ENCODE data around the gene GPR146. TPM values are rescaled to one million over a fixed set of nuclear protein-coding genes. Genes with fewer than 3 reads are reported as not detected.

Gene GPR146
- total and polyA plus RNA-seq, 2 of the 4 experiments (the other 2 are of a cell fraction): 2.2 to 3.4 TPM

GRCh38 chr7:1095621-1096155 is 51.3 kb downstream of the GPR146 start:
- Histone ChIP-seq H3K4me3 (ENCODE audit: insufficient read depth, low read depth, low read length) (no peak overlapping the region), H4K5ac (ENCODE audit: low read depth, low read length) (no peak overlapping the region), H4K20me1 (ENCODE audit: insufficient read depth, low read length) (peaks cover 7% of the 10 kb centered on the region; the same call in 1 of the 2 replicates), H3K14ac (replicated peaks; ENCODE audit: low read depth, low read length) (no peak overlapping the region), H3K27ac (ENCODE audit: insufficient read depth, low read length) (no peak overlapping the region), H3K18ac (ENCODE audit: low read depth, low read length) (no peak overlapping the region), H4K91ac (ENCODE audit: insufficient read depth, low read depth, low read length) (no peak overlapping the region), H3K4ac (ENCODE audit: low read depth, low read length) (no peak overlapping the region), H2AK5ac (ENCODE audit: low read depth, low read length) (no peak overlapping the region), H2BK20ac (ENCODE audit: low read depth, low read length) (no peak overlapping the region), H3K4me2 (ENCODE audit: low read depth, low read length) (no peak overlapping the region), H2AFZ (replicated peaks; ENCODE audit: low read length, poor library complexity) (no peak overlapping the region), H3K36me3 (ENCODE audit: control insufficient read depth, insufficient read depth, low read length) (peaks cover 6% of the 10 kb centered on the region), H3K4me1 (ENCODE audit: control insufficient read depth, insufficient read depth, low read length) (no peaks in the 10 kb centered on the region; the same call in 1 of the 2 replicates), H4K8ac (ENCODE audit: low read depth in 2 of 2, low read length in 2 of 2) (no peak overlapping the region), H3K27me3 (ENCODE audit: control insufficient read depth, insufficient read depth, low read length) (no peaks in the 10 kb centered on the region), H3K9me3 (ENCODE audit: control insufficient read depth, insufficient read depth, low read length) (no peaks in the 10 kb centered on the region), H3K79me1 (ENCODE audit: low read depth in 1 of 2, low read length in 2 of 2) (peaks cover 0 to 19% of the 10 kb centered on the region in 2 experiments; a peak in 3 of 4 replicates), H2BK5ac (ENCODE audit: low read depth, low read length, poor library complexity, severe bottlenecking) (no peak overlapping the region), H2AK9ac (replicated peaks; ENCODE audit: low read depth, low read length, poor library complexity) (no peak overlapping the region), H2BK15ac (ENCODE audit: low read depth, low read length) (no peak overlapping the region), H3K56ac (ENCODE audit: extremely low read depth, insufficient read depth, low read length) (no peak overlapping the region), H3K9ac (ENCODE audit: low read depth, low read length) (no peak overlapping the region), H3K23ac (ENCODE audit: low read depth, low read length) (no peak overlapping the region), H3K9me1 (ENCODE audit: insufficient read depth, low read length) (no peaks in the 10 kb centered on the region), H2BK120ac (ENCODE audit: low read depth, low read length) (no peak overlapping the region)
- 75% methylated on average over 14 of the region's 23 CpGs; no CpG with 5 or more reads in 1 of the 2 experiments for WGBS, 2 experiments (ENCODE audit: extremely low coverage in 2 of 2, insufficient read length in 1 of 2)
- intact Hi-C loops (cut with micrococcal nuclease) (no loop called here), in situ Hi-C loops (cut with MboI; ENCODE audit: low sequenced_read_pairs) (no loop called here), dilution Hi-C loops (cut with HindIII; ENCODE audit: low sequenced_read_pairs, unreplicated experiment) (no loop called here)
- POLR2A ChIA-PET (ENCODE audit: unreplicated experiment): interaction anchor here (0.6 kb wide), 1 partner anchor 8 kb away, joined by 3 read pairs; no protein-coding TSS in a partner anchor
- DNase-seq (no peak), ATAC-seq (ENCODE audit: low read depth) (no peak; the same call in 1 of the 2 replicates)
- CTCF ChIA-PET: no interaction called here
- BruUV-seq (replicated peaks): no TSS peak
- no peak for TF ChIP-seq MXI1 (IDR thresholded peaks at IDR 0.05; ENCODE audit: borderline replicate concordance, low read depth, low read length)
- TF ChIP-seq, protein P1, sequence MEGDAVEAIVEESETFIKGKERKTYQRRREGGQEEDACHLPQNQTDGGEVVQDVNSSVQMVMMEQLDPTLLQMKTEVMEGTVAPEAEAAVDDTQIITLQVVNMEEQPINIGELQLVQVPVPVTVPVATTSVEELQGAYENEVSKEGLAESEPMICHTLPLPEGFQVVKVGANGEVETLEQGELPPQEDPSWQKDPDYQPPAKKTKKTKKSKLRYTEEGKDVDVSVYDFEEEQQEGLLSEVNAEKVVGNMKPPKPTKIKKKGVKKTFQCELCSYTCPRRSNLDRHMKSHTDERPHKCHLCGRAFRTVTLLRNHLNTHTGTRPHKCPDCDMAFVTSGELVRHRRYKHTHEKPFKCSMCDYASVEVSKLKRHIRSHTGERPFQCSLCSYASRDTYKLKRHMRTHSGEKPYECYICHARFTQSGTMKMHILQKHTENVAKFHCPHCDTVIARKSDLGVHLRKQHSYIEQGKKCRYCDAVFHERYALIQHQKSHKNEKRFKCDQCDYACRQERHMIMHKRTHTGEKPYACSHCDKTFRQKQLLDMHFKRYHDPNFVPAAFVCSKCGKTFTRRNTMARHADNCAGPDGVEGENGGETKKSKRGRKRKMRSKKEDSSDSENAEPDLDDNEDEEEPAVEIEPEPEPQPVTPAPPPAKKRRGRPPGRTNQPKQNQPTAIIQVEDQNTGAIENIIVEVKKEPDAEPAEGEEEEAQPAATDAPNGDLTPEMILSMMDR (conservative IDR thresholded peaks at IDR 0.05; ENCODE audit: low read depth, low read length): no peak
- TF ChIP-seq POLR2A (IDR thresholded peaks at IDR 0.05; ENCODE audit: low read depth, low read length): no peak
- no peak for TF ChIP-seq SMC3 (IDR thresholded peaks at IDR 0.05; ENCODE audit: low read depth, low read length)
- no peak for TF ChIP-seq MAFK (IDR thresholded peaks at IDR 0.05; ENCODE audit: low read depth, low read length)
- TF ChIP-seq CHD1 (IDR thresholded peaks at IDR 0.05; ENCODE audit: low read depth, low read length): no peak
- TF ChIP-seq RCOR1 (IDR thresholded peaks at IDR 0.05; ENCODE audit: insufficient replicate concordance, low read length): no peak
- no peak for TF ChIP-seq CEBPB (IDR thresholded peaks at IDR 0.05; ENCODE audit: low read depth, low read length)
- no peak for TF ChIP-seq MAZ (IDR thresholded peaks at IDR 0.05; ENCODE audit: borderline replicate concordance, low read depth, low read length)
- TF ChIP-seq ELK1 (IDR thresholded peaks at IDR 0.05; ENCODE audit: borderline replicate concordance, low read depth, low read length): no peak
- no peak for TF ChIP-seq USF2 (IDR thresholded peaks at IDR 0.05; ENCODE audit: low read depth, low read length)
- TF ChIP-seq FOS (IDR thresholded peaks at IDR 0.05; ENCODE audit: low read depth, low read length): no peak
- no peak for TF ChIP-seq RAD21 (IDR thresholded peaks at IDR 0.05; ENCODE audit: low read length)
- TF ChIP-seq RFX5 (IDR thresholded peaks at IDR 0.05; ENCODE audit: low read depth, low read length): no peak
- TF ChIP-seq BHLHE40 (IDR thresholded peaks at IDR 0.05; ENCODE audit: low read depth, low read length): no peak
- no peak for TF ChIP-seq NFE2L2 (IDR thresholded peaks at IDR 0.05; ENCODE audit: low read depth, low read length)
